Testis (tissue), 2 donors: Measurements from ENCODE around the gene FHAD1.

Experiments used
- POLR2A ChIP-seq: fragments of 450-650 bp; IDR thresholded peaks from one replicate; pipeline ENCODE4 v1.6.1; 2017; ENCODE audit warnings: antibody characterized with exemption, mild to moderate bottlenecking, moderate library complexity
- TF ChIP-seq, protein P1 (sequence below), 3 experiments: fragments of 450-650 bp in 2 of 3; fragments of 200-600 bp in 1 of 3; sonication (generic) in 1 of 3; IDR thresholded peaks; one replicate each; pipeline ENCODE4 v1.5.1; 2016 to 2019; ENCODE audit warnings: antibody characterized with exemption in 3 of 3, mild to moderate bottlenecking in 2 of 3, moderate library complexity in 1 of 3

GRCh38 chr1:15308135-15308534 lies 61.1 kb downstream of the FHAD1 start:
- TF ChIP-seq, protein P1, sequence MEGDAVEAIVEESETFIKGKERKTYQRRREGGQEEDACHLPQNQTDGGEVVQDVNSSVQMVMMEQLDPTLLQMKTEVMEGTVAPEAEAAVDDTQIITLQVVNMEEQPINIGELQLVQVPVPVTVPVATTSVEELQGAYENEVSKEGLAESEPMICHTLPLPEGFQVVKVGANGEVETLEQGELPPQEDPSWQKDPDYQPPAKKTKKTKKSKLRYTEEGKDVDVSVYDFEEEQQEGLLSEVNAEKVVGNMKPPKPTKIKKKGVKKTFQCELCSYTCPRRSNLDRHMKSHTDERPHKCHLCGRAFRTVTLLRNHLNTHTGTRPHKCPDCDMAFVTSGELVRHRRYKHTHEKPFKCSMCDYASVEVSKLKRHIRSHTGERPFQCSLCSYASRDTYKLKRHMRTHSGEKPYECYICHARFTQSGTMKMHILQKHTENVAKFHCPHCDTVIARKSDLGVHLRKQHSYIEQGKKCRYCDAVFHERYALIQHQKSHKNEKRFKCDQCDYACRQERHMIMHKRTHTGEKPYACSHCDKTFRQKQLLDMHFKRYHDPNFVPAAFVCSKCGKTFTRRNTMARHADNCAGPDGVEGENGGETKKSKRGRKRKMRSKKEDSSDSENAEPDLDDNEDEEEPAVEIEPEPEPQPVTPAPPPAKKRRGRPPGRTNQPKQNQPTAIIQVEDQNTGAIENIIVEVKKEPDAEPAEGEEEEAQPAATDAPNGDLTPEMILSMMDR (IDR thresholded peaks at IDR 0.05): no peak
- TF ChIP-seq POLR2A: no peak
